ENCODE results near the gene XYLB.

The XYLB gene

GRCh38 chr3:38325256-38325655 is 21.3 kb upstream of the XYLB start:
- 57 to 83% methylated on average over 1 to 2 of the region's 2 CpGs for WGBS, 2 experiments (ENCODE audit: insufficient coverage in 2 of 2)
- Histone ChIP-seq H3K4me3 (ENCODE audit: extremely low read depth, insufficient read depth, low read length, poor library complexity, severe bottlenecking) (no peak overlapping the region), H3K27ac (ENCODE audit: low read depth, low read length, severe bottlenecking) (no peak overlapping the region), H3K36me3 (ENCODE audit: control insufficient read depth, insufficient read depth, low read length) (no peaks in the 10 kb centered on the region), H3K4me1 (ENCODE audit: control insufficient read depth, insufficient read depth, low read length, poor library complexity, severe bottlenecking) (no peaks in the 10 kb centered on the region), H3K9me3 (ENCODE audit: control insufficient read depth, low read length) (peaks cover 4% of the 10 kb centered on the region)

DNA sequence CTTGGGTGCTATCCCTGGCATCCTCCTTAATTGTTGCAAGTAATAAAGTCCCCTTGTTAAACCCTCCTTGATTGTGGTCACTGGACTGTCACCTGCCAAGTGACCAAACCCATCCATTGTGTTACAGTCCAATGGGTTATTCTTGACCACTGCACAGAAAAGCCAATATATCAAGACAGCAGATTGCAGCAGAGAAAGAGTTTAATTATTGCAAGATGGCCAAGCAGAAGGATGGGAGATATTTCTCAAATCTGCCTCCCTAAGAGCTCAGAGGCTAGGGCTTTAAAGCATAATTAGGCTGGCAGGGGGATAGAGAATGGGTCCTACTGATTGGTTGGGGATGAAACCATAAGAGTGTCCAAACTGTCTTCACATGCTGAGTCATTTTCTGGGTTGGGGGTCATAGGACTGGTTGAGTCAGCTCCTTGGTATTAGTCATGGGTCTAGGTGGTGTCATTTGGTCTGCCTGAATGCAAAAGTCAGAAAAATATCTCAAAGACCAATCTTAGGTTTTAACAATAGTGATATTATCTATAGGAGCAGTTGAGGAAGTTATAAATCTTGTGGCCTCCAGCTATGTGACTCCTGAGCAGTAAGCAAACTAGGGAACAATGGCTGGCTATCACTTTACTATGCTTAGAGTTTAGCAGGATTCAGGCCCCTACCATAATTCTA is 19.1 kb upstream of the XYLB start:
- Histone ChIP-seq H3K27ac (ENCODE audit: low read depth, low read length, severe bottlenecking) (no peak overlapping the region), H3K4me1 (ENCODE audit: control insufficient read depth, insufficient read depth, low read length, poor library complexity, severe bottlenecking) (no peaks in the 10 kb centered on the region), H3K9me3 (ENCODE audit: control insufficient read depth, low read length) (peaks cover 4% of the 10 kb centered on the region)

DNA sequence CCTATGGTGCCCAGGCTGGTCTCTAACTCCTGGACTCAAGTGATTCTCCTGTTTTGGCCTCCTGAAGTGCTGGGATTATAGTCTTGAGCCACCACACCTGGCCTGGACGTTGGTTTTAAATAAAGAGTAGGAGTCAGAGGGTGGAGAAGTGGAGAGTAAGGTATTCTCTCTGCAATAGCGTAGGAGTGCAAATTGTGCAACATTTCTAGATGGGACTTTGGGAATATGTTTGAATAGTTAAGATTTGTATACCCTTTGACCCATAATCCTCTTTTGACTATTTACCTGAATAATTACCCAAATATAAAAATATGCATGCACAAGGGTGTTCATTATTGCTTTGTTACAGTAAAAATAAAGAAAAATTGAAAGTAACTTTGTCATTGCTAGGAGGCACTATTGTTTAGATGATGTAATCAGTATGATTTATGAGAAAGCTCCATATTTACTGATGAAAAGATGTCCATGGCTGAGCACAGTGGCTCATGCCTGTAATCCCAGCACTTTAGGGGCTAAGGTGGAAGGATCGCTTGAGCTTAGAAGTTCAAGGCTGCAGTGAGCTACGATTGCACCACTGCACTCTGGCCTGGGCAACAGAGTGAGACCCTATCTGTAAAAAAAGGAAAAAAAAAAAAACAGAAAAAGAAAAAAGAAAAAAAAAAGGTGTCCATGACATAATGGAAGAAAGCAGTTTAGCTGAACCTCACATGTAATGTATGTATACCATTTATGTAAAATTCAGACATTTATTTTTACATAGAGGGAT is 15.1 kb upstream of the XYLB start:
- peaks cover 4% of the 10 kb centered on the region for H3K9me3 ChIP-seq (ENCODE audit: control insufficient read depth, low read length)
- 79 to 92% methylated on average over 2 of the region's 4 CpGs for WGBS, 2 experiments (ENCODE audit: insufficient coverage in 2 of 2)
- no peak overlapping the region for H3K27ac ChIP-seq (ENCODE audit: low read depth, low read length, severe bottlenecking)
- no peak overlapping the region for H3K4me3 ChIP-seq (ENCODE audit: extremely low read depth, insufficient read depth, low read length, poor library complexity, severe bottlenecking)
- H3K36me3 ChIP-seq (ENCODE audit: control insufficient read depth, insufficient read depth, low read length) = no peaks in the 10 kb centered on the region
- no peaks in the 10 kb centered on the region for H3K4me1 ChIP-seq (ENCODE audit: control insufficient read depth, insufficient read depth, low read length, poor library complexity, severe bottlenecking)

More for the DNA sequence above, 19.1 kb upstream of the XYLB start:
- Histone ChIP-seq H3K4me3 (ENCODE audit: extremely low read depth, insufficient read depth, low read length, poor library complexity, severe bottlenecking) (no peak overlapping the region), H3K36me3 (ENCODE audit: control insufficient read depth, insufficient read depth, low read length) (no peaks in the 10 kb centered on the region)

GRCh38 chr3:38332201-38332600 is 14.4 kb upstream of the XYLB start:
- Histone ChIP-seq H3K9me3 (ENCODE audit: control insufficient read depth, low read length) (peaks cover 3% of the 10 kb centered on the region), H3K4me1 (ENCODE audit: control insufficient read depth, insufficient read depth, low read length, poor library complexity, severe bottlenecking) (no peaks in the 10 kb centered on the region), H3K27ac (ENCODE audit: low read depth, low read length, severe bottlenecking) (no peak overlapping the region), H3K36me3 (ENCODE audit: control insufficient read depth, insufficient read depth, low read length) (no peaks in the 10 kb centered on the region), H3K4me3 (ENCODE audit: extremely low read depth, insufficient read depth, low read length, poor library complexity, severe bottlenecking) (no peak overlapping the region)
- 80 to 100% methylated on average over 1 of the region's 3 CpGs for WGBS, 2 experiments (ENCODE audit: insufficient coverage in 2 of 2)

- Histone ChIP-seq H3K4me1 (ENCODE audit: control insufficient read depth, insufficient read depth, low read length, poor library complexity, severe bottlenecking) (no peaks in the 10 kb centered on the region), H3K27ac (ENCODE audit: low read depth, low read length, severe bottlenecking) (no peak overlapping the region), H3K9me3 (ENCODE audit: control insufficient read depth, low read length) (no peaks in the 10 kb centered on the region), H3K4me3 (ENCODE audit: extremely low read depth, insufficient read depth, low read length, poor library complexity, severe bottlenecking) (no peak overlapping the region), H3K36me3 (ENCODE audit: control insufficient read depth, insufficient read depth, low read length) (no peaks in the 10 kb centered on the region)
- WGBS, 2 experiments (ENCODE audit: insufficient coverage in 2 of 2) = 83 to 85% methylated on average over 3 to 4 of the region's 5 CpGs
Measured at GRCh38 chr3:38334142-38335055, 12.2 kb upstream of the XYLB start.

DNA sequence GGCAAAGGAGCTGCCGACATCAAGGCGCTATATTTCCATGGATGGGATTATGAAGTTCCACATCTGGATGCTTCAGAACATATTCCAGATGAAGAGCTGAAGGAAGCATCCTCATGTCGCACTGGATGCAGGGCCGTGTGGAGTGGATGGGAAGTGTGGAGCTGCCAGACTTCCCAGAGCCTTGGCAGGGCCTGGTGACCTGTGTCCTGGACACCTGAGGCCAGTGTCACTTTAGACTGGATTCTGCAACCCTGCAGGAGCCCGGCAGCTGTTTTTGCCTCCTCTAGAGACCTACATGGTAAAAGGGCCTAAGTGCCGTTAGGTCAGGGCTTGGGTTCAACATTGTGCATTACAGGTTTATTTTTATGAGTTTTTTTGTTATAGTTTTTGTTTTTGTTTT is 11.3 kb upstream of the XYLB start:
- no peak overlapping the region for H3K4me3 ChIP-seq (ENCODE audit: extremely low read depth, insufficient read depth, low read length, poor library complexity, severe bottlenecking)
- WGBS, 2 experiments (ENCODE audit: insufficient coverage in 2 of 2) = 86 to 94% methylated on average over 6 of the region's 6 CpGs

GRCh38 chr3:38337703-38338102 is 8.9 kb upstream of the XYLB start:
- Histone ChIP-seq H3K4me1 (ENCODE audit: control insufficient read depth, insufficient read depth, low read length, poor library complexity, severe bottlenecking) (no peaks in the 10 kb centered on the region), H3K9me3 (ENCODE audit: control insufficient read depth, low read length) (no peaks in the 10 kb centered on the region), H3K4me3 (ENCODE audit: extremely low read depth, insufficient read depth, low read length, poor library complexity, severe bottlenecking) (no peak overlapping the region), H3K27ac (ENCODE audit: low read depth, low read length, severe bottlenecking) (no peak overlapping the region), H3K36me3 (ENCODE audit: control insufficient read depth, insufficient read depth, low read length) (no peaks in the 10 kb centered on the region)
- no CpG with 5 or more reads among the region's 2 CpGs for WGBS, 2 experiments (ENCODE audit: insufficient coverage in 2 of 2)

More for the DNA sequence above, 11.3 kb upstream of the XYLB start:
- H3K9me3 ChIP-seq (ENCODE audit: control insufficient read depth, low read length) = no peaks in the 10 kb centered on the region
- H3K36me3 ChIP-seq (ENCODE audit: control insufficient read depth, insufficient read depth, low read length) = no peaks in the 10 kb centered on the region
- H3K27ac ChIP-seq (ENCODE audit: low read depth, low read length, severe bottlenecking) = no peak overlapping the region
- no peaks in the 10 kb centered on the region for H3K4me1 ChIP-seq (ENCODE audit: control insufficient read depth, insufficient read depth, low read length, poor library complexity, severe bottlenecking)

DNA sequence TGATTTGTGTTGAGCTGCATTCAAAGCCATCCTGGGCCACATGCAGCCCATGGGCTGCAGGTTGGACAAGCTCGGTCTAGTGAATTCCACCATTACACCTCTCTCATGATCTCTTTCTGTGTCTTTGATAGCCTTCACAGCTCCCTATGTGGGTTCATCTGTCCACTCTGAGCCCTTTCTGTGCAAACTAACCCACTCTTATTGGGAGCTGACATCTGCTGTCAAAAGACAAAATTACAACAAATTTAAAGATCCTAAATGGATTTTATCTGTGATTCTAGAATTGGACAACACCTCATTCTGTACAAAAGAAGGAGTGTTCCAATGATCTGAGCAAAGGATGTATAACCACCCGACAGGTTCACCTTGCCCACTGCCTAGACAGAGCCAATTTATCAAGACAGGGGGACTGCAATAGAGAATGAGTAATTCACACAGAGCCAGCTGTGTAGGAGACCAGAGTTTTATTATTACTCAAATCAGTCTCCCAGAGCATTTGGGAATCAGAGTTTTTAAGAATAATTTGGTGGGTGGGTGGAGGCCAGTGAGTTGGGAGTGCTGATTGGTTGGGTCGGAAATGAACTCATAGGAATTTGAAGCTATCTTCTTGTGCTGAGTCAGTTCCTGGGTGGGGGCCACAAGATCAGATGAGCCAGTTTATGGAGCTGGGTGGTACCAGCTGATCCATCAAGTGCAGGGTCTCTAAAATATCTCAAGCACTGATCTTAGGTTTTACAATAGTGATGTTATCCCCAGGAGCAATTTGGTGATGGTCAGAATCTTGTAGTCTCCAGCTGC is 2.6 kb upstream of the XYLB start:
- 91% methylated on average over 2 to 3 of the region's 3 CpGs for WGBS, 2 experiments (ENCODE audit: insufficient coverage in 2 of 2)
- no peaks in the 10 kb centered on the region for H3K4me1 ChIP-seq (ENCODE audit: control insufficient read depth, insufficient read depth, low read length, poor library complexity, severe bottlenecking)
- no peak overlapping the region for H3K27ac ChIP-seq (ENCODE audit: low read depth, low read length, severe bottlenecking)
- H3K4me3 ChIP-seq (ENCODE audit: extremely low read depth, insufficient read depth, low read length, poor library complexity, severe bottlenecking) = no peak overlapping the region
- H3K9me3 ChIP-seq (ENCODE audit: control insufficient read depth, low read length) = peaks cover 5% of the 10 kb centered on the region
- no peaks in the 10 kb centered on the region for H3K36me3 ChIP-seq (ENCODE audit: control insufficient read depth, insufficient read depth, low read length)

DNA sequence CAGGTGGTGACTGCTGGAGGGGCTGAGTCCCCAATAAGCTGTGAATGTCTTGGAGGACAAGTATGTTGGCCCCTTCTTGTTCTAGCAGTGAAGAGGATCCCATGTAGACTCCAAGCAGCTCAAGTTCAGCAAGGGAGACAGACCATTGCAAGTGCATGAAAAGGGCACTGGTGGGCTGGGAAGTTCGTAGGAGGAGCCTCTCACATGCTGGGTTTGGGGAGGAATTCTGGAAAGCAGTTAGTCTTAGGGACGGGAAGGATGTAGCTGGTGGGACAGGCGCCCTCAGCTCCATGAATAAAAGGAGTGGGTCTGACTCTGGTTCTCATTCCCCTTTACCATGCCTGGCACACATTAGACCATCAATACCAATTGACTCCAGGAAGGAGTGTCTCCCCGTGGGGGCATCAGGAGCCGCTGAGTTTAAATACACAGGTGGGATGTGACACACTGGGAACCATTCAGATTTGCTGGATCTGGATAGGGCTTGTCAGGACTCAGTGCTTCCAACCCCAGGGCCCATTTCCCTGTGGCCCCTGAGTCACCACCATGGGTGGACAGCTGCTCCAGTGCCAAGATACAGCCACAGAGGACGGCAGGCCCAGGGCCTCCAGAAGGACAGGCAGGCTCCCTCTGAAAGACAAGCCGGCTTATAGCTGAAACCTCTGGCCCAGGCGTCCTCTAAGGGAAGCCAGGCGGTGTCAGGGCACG is 552 bp upstream of the XYLB start:
- Histone ChIP-seq H3K9me3 (ENCODE audit: control insufficient read depth, low read length) (peaks cover 5% of the 10 kb centered on the region), H3K36me3 (ENCODE audit: control insufficient read depth, insufficient read depth, low read length) (no peaks in the 10 kb centered on the region), H3K27ac (ENCODE audit: low read depth, low read length, severe bottlenecking) (no peak overlapping the region), H3K4me1 (ENCODE audit: control insufficient read depth, insufficient read depth, low read length, poor library complexity, severe bottlenecking) (no peaks in the 10 kb centered on the region), H3K4me3 (ENCODE audit: extremely low read depth, insufficient read depth, low read length, poor library complexity, severe bottlenecking) (no peak overlapping the region)
- WGBS, 2 experiments (ENCODE audit: insufficient coverage in 2 of 2) = 31 to 37% methylated on average over 8 to 9 of the region's 10 CpGs
